Subcutaneous abdominal adipose tissue (tissue), 5 donors: ENCODE results near the gene CDKN1A.
"Not testable (repeated sequence)": the region's sequence is repeated elsewhere in the genome, so short reads cannot be mapped to it uniquely, and the experiment has no call there.

Experiments used
- H3K27ac ChIP-seq: one replicate; pipeline ENCODE4 v1.7.0; 2013; ENCODE audit warnings: low read depth, mild to moderate bottlenecking, inconsistent platforms, low read length, moderate library complexity
- H3K27me3 ChIP-seq, 5 donors: one replicate each; pipeline ENCODE4 v1.7.0; 2013; ENCODE audit warnings: low read length in 5 of 5, inconsistent platforms in 1 of 5; ENCODE audit not compliant: control insufficient read depth in 5 of 5, insufficient read depth in 4 of 5
- H3K36me3 ChIP-seq, 5 donors: one replicate each; pipeline ENCODE4 v1.7.0; 2013; ENCODE audit warnings: low read length in 5 of 5; ENCODE audit not compliant: control insufficient read depth in 5 of 5, insufficient read depth in 5 of 5
- H3K4me1 ChIP-seq, 5 donors: one replicate each; pipeline ENCODE4 v1.7.0; 2013; ENCODE audit warnings: low read length in 5 of 5, mild to moderate bottlenecking in 3 of 5, moderate library complexity in 1 of 5; ENCODE audit not compliant: control insufficient read depth in 5 of 5, insufficient read depth in 5 of 5
- H3K4me3 ChIP-seq, 5 donors: one replicate each; pipeline ENCODE4 v1.7.0; 2013; ENCODE audit warnings: low read length in 5 of 5, low read depth in 1 of 5
- H3K9ac ChIP-seq, 5 donors: one replicate each; pipeline ENCODE4 v1.7.0; 2013; ENCODE audit warnings: low read length in 5 of 5, mild to moderate bottlenecking in 4 of 5, moderate library complexity in 3 of 5
- H3K9me3 ChIP-seq, 5 donors: one replicate each; pipeline ENCODE4 v1.7.0; 2013; ENCODE audit warnings: low read length in 5 of 5; ENCODE audit not compliant: control insufficient read depth in 5 of 5
- donor health status: healthy.
- donor health status: healthy.
- donor health status: healthy.
- donor health status: healthy.
- donor health status: healthy.

CDKN1A gene

DNA sequence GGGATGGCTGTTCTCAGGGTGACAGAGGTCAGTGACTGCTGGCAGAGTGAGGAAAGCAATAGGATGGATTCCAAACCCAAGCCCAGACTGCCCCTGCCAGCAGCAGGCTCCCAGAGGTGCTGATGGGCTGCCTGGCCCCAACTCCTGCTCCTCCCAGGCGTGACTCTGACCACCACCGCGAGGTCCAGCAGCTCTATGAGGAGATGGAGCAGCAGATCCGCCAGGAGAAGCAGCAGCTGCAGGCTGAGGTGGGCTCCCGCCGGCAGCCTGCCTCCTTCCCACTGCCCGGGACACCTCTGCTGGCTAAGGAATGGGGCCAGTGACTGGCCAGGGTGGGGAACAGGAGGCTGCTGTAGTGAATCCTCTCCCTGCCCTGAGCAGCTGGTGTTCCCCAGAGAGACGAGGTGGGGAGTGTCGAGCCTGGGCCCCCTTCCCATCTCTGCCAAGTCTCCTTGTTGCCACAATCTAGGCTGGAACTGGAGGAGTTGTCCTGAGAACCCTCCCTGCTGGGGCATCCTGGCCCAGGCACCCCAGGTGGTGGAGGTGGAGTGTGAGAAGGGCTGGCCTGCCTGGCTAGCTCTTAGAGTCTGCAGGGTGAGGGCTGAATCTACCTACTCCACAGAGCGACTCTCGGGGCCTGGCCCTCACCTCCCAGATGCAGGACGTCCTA is 39.5 kb downstream of the CDKN1A start:
- no peaks in the 10 kb centered on the region for H3K4me1 ChIP-seq
- no peaks in the 10 kb centered on the region for H3K36me3 ChIP-seq
- no peak overlapping the region for H3K27ac ChIP-seq
- H3K9ac ChIP-seq, result peak overlapping the region in 1 of 5 donors; percentile 7
- no peak overlapping the region for H3K4me3 ChIP-seq
- no peaks in the 10 kb centered on the region for H3K9me3 ChIP-seq
- peaks cover 0 to 9% (median 2%) of the 10 kb centered on the region in 5 donors for H3K27me3 ChIP-seq

GRCh38 chr6:36718560-36718959 is 40.0 kb downstream of the CDKN1A start:
- H3K4me1 ChIP-seq, result no peaks in the 10 kb centered on the region
- no peaks in the 10 kb centered on the region for H3K36me3 ChIP-seq
- no peak overlapping the region for H3K9ac ChIP-seq
- no peaks in the 10 kb centered on the region for H3K9me3 ChIP-seq
- no peak overlapping the region for H3K4me3 ChIP-seq
- H3K27me3 ChIP-seq, result peaks cover 0 to 9% (median 2%) of the 10 kb centered on the region in 5 donors
- H3K27ac ChIP-seq, result no peak overlapping the region

DNA sequence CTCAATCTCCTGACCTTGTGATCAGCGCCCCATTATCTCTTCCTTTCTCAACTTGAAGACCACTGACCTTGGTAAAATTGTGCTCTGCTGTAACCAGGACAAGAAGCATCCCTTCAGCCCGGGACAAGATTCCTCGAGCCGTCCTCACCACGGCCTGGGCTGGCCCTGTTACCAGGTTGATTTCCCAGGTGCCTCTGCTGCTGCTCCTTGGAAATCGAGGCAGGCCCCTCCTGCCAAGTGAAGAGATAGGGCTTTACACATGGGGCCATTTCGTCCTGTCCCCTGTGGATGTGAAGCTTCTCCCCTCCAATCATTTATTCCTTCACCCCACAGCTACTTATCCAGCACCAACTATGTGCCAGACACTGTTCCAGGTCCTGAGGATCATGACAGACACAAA is 40.6 kb downstream of the CDKN1A start:
- Histone ChIP-seq H3K9ac (no peak overlapping the region), H3K36me3 (no peaks in the 10 kb centered on the region), H3K27ac (no peak overlapping the region), H3K4me1 (no peaks in the 10 kb centered on the region), H3K27me3 (peaks cover 0 to 9% (median 2%) of the 10 kb centered on the region in 5 donors), H3K9me3 (no peaks in the 10 kb centered on the region), H3K4me3 (no peak overlapping the region)

GRCh38 chr6:36720251-36721141 is 42.0 kb downstream of the CDKN1A start:
- H3K4me3 ChIP-seq, result no peak overlapping the region
- peaks cover 0 to 9% (median 1%) of the 10 kb centered on the region in 5 donors for H3K27me3 ChIP-seq
- H3K4me1 ChIP-seq, result no peaks in the 10 kb centered on the region
- H3K27ac ChIP-seq, result no peak overlapping the region
- H3K36me3 ChIP-seq, result no peaks in the 10 kb centered on the region
- H3K9me3 ChIP-seq, result no peaks in the 10 kb centered on the region
- no peak overlapping the region for H3K9ac ChIP-seq

DNA sequence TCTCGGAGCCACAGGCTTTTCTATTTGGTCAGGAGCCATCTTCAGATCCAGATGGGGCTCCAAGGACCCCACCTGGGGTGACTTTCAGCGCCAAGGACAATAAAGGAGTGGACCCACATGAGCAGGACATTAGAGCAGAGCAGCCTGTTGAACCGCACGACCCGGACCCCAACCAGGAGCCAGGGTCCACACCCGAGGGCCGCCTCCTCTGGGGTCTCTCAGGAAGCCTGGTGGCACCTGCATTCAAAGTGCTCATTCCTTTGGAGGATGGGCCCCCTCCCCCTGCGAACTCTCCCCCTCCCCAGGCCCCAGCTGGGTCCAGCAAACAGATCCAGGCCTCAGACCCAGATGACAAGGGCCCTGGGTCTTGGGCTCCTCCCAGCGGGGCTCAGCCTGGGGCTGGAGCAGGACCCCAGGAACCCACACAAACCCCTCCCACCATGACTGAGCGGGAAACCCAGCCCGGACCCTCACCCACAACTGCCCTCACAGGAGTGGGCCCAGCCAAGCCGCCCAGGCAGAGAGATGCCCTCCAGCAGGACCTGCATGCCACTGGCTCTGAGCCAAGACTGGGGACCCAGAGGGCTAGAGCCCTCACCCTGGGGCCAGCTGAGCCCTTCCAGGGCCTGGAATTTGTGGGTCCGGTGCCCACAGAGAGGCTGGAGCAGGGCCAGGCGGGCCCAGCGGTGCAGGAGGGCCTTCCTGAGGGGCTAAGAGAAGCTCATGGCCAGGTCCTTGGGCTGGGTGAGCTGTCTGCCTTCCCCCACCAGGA is 43.0 kb downstream of the CDKN1A start:
- no peak overlapping the region for H3K9ac ChIP-seq
- peaks cover 0 to 7% (median 0%) of the 10 kb centered on the region in 5 donors for H3K27me3 ChIP-seq
- H3K4me3 ChIP-seq, result no peak overlapping the region
- H3K4me1 ChIP-seq, result no peaks in the 10 kb centered on the region
- no peaks in the 10 kb centered on the region for H3K36me3 ChIP-seq
- no peak overlapping the region for H3K27ac ChIP-seq
- no peaks in the 10 kb centered on the region for H3K9me3 ChIP-seq

GRCh38 chr6:36722365-36722764 is 43.9 kb downstream of the CDKN1A start:
- no peak overlapping the region for H3K9ac ChIP-seq
- H3K9me3 ChIP-seq, result no peaks in the 10 kb centered on the region
- H3K4me3 ChIP-seq, result no peak overlapping the region
- no peaks in the 10 kb centered on the region for H3K4me1 ChIP-seq
- no peak overlapping the region for H3K27ac ChIP-seq
- H3K27me3 ChIP-seq, result peaks cover 0 to 4% (median 0%) of the 10 kb centered on the region in 5 donors
- no peaks in the 10 kb centered on the region for H3K36me3 ChIP-seq

DNA sequence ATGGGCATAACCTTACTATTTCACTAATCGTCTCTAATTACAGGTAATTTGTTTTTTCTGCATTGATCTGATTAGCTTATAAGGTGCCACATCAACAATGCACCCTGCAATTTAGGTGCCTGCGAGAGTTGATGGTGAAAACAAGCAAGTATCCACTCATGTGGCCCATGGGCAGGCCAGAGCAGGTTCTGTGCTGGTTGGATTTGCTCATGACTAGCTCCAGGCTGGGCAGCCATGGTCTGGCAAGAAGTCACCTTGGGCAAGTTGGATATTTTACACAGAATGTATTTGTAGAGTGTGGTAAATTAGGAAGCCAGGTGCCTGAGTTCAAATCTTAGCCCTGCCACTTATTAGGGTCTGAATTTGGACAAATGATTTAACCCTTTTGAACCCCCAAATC is 44.4 kb downstream of the CDKN1A start:
- Histone ChIP-seq H3K27ac (no peak overlapping the region), H3K9me3 (no peaks in the 10 kb centered on the region), H3K4me1 (no peaks in the 10 kb centered on the region), H3K36me3 (no peaks in the 10 kb centered on the region), H3K27me3 (peaks cover 0 to 3% (median 0%) of the 10 kb centered on the region in 5 donors), H3K9ac (no peak overlapping the region), H3K4me3 (no peak overlapping the region)

GRCh38 chr6:36723992-36724391 is 45.5 kb downstream of the CDKN1A start:
- H3K36me3 ChIP-seq, H3K27me3 ChIP-seq, H3K4me1 ChIP-seq, H3K27ac ChIP-seq, H3K9me3 ChIP-seq, H3K4me3 ChIP-seq, H3K9ac ChIP-seq: not testable (repeated sequence)

GRCh38 chr6:36724514-36725390 is 46.2 kb downstream of the CDKN1A start:
- H3K27ac ChIP-seq, result no peak overlapping the region
- no peak overlapping the region for H3K9ac ChIP-seq
- H3K27me3 ChIP-seq, result peaks cover 0 to 3% (median 0%) of the 10 kb centered on the region in 5 donors
- H3K36me3 ChIP-seq, result no peaks in the 10 kb centered on the region
- peaks cover 4 to 13% (median 6%) of the 10 kb centered on the region in 5 donors for H3K4me1 ChIP-seq
- no peaks in the 10 kb centered on the region for H3K9me3 ChIP-seq
- no peak overlapping the region for H3K4me3 ChIP-seq
